Activated T-helper 9 cell treated with anti-CD3 and anti-CD28 coated beads, Interleukin-2, amount 50 U/mL, for 16 hours (primary cell): ENCODE results near the gene GNPNAT1.
"Not testable (repeated sequence)": the region's sequence is repeated elsewhere in the genome, so short reads cannot be mapped to it uniquely, and the experiment has no call there.

Experiments used
- DNase-seq: peaks from one replicate; pipeline ENCODE4 v3.0.0-alpha.2; 2020; ENCODE audit warnings: low read depth

GNPNAT1 gene

DNA sequence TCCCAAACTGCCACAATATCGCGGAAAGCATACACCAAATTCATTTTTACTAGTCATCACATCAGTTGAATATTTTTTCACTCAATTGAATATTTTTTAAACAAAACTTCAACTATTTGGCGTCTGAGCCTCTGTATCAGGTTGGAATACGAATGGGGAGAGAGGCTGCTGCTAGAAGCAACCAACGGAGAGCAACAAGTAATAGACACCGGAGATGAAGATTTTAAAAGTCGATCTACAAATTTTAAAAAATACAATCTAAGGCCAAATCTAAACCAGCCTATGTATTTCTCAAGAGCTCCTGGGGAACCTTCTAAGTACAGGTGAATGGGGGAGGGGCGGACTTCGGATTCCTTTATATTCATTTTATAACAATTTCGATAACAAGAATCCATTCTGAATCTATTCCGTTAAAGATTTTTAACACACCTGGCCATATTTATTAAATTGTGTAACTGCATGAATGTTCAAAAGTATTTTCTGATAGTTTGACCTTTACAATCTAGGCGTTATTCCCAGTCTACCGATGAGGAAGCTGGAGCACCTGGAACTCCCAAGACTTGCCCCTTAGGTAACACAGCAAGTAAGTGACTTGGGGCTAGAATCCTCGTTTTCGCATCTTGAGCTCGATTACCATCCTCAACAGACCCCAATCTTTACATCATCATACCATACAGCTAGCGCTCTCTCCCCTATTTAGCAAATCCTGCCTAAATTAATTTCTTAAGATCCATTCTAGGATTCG, 1.2 kb downstream of the GNPNAT1 start:
- DNase-seq = no peak

DNA sequence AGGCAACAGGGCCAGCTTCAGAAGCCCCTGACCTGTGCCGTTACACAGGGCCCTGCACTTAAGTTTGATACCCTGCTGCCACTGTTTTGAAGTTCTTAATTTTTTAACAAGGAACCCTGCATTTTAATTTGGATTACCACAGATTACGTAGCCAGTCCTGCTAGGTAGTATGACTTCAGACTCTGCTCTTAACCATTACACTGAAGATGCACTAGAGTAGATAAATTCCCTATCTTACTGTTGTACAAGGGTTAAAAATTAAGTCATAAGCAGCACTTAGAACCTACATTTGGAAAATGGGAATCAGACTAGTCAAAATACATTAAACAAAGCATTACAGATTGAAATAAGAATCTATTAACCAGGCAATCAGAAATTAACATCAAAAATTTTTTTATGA, 2.3 kb downstream of the GNPNAT1 start:
- no peak for DNase-seq

DNA sequence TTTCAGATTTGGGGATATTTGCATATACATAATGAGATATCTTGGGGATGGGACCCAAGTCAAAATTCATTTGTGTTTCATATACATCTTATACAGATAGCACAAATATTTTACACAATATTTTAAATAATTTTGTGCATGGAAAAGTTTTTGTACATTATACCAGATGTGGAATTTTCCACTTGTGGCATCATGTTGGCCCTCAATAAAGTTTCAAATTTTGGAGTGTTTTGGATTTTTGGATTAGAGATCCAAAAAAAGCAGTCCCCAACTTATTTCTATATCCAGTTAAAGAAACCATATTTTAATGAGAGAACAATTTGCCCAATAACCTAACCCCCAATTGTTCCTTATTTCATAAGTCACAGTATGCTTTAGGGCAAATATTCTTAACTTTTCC, 4.5 kb downstream of the GNPNAT1 start:
- DNase-seq = no peak

DNA sequence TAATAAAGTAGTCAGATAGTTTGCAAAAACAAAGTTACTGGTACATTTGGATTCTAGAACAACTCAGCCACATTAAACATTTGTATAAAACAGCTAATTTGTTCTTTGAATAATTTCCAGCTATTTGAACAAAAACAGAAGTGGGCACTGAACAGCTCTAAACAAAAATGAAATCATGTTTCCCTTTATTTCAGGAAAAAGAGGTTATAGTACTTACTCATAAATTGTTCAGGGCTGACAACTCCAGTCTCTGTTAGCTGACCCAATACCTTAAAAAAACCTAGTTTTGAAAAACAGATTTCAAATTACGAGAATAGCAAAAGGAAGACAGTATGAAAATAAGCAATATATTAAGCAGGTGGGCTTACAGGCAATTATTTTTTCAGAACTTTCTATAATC, 8.2 kb downstream of the GNPNAT1 start:
- DNase-seq = no peak

DNA sequence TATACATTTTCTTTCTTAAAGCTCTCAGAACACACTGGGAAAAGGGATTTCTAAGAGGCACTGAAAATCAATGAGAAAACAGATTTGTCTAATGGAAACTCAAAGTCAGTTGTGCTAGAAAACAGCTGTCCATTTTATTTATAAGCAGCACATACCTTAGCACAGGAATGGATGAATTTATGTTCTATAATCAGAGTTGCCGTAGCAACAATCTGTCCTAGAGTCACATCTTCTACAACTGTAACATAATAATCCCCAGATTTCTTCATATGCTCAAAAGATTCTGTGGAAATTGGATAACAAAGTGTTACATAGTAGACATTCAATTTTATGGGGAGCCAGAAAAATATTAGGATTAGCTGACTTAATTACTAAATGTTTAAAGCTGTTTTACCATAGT, 9.8 kb downstream of the GNPNAT1 start:
- DNase-seq = no peak

DNA sequence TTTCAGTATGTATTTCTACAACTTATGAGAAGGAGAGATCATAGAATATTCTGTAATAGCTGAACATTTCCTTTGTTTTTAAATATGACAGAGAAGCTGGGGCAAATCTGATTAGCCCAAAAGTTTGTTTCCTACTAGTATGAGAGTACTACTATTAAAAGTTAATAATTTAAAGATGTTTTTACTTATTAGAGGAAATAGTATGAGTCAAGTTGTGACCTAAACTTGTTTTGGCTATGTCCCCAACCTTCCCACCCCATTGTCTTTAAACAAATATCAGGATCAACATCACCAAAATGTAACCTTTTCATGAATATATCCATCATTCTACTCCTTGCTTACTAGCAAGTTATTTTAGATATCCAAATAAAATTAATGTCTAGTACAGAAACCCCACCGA, 10.5 kb downstream of the GNPNAT1 start:
- no peak for DNase-seq

DNA sequence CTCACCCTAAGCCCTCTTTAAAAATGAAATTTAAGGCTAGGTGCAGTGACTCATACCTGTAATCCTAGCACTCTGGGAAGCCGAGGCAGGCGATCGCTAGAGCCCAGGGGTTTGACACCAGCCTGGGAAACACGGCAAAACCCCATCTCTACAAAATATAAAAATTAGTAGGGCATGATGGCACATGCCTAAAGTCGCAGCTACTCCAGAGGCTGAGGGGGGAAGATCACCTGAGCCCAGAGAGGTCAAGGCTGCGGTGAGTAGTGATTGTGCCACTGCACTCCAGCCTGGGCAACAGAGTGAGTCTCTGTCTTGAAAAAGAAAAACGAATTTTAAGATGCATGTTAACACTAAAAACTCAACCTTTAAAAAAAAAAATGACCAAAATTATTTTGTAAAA, 12.7 kb downstream of the GNPNAT1 start:
- no peak for DNase-seq

DNA sequence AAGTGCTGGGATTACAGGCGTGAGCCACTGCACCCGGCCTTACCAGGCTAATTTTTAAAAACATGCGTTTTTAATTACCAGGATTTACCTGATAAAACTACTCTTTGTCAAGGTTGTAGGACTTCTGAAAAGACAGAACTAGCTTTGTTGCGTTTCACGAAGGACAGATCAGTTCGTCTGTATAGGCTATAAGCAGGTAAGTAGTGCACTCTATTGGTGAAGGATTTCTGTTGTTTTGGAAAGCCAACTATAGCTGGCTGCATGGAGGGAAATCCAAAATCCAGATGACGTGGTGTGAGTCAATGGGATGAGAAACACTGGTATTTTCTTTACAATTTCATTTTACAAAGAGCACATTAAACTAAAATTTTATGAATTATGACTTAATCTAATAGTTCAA, 14.6 kb downstream of the GNPNAT1 start:
- no peak for DNase-seq

DNA sequence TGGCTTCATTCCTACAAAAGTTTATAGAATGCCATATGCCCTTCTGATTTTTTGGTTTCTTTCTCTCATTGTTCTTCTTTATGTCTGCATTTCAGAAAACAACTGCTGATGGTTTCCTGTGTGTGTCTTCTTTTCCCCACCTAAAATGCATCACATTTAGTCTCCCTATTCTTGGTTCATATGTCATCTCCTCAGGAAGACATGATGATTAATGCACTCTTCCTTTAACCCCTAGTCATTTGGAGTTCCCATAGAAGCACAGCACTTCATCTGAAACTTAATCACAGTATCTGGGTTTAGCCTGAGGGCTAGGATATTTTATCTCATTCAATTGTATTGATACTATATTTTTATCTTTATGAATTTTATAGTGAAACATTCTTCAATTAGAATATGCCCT, 21.5 kb downstream of the GNPNAT1 start:
- DNase-seq = no peak

DNA sequence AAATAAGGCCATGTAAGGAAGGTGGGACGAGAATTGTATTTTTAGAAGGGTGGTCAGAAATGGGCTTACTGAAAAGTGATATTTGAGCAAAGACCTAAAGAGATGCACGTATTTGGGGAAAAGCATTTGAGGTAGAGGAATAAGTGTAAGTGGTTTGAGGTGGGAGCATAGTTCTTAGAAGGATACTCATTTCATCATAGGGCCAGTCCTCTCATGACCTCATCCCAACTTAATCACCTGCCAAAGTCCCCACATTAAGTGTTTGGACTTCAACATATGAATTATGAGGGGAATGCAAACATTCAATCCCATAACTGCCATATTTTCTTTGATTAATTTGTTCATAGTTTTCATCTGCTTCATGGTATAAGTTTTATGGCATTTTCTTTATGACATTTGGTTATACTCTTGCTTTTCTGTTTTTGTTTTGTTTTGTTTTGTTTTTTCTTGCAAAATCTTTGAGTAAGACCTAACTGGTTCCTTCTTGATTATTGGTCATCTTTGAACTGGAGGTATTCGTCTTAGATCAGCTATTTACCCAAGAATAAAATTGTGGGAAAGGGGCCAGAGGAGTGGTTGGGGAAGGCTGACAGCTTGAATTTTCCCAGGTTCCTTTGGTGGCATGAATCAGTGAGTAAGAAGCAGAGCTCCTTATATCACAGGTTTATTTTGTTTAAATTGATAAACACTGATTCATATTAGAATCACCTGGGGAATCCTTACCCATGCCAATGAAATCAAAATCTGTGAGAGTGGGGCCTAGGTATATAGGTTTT, 24.2 kb downstream of the GNPNAT1 start:
- DNase-seq = no peak

DNA sequence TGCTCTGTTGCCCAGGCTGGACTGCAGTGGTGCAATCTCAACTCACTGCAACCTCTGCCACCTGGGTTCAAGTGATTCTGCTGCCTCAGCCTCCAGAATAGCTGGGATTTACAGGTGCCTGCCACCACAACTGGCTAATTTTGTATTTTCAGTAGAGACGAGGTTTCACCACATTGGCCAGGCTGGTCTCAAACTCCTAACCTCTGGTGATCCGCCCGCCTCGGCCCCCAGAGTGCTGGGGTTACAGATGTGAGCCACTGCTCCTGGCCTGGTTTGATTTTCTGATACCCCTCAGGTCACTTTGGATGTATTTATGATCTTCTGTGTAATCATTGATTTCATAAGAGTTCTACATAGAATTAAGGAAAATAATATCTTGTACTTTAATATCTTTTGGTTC, 28.5 kb downstream of the GNPNAT1 start:
- DNase-seq = not testable (repeated sequence)

DNA sequence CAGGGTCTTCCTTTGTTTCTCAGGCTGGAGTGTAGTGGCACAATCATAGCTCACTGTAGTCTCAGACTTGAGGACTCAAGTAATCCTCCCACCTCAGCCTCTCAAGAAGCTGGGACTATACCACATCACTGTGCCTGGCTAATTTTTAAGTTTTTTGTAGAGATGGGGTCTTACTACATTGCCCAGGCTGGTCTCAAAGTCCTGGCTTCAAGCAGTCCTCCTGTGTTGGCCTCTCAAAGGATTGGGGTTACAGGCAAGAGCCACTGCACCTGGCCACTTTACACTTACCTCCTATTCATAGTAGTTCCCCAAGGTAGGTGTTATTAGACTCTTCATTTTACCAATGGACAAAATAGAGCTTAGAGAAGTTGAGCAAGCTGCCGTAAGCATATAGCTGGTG, 32.3 kb downstream of the GNPNAT1 start:
- DNase-seq = no peak

DNA sequence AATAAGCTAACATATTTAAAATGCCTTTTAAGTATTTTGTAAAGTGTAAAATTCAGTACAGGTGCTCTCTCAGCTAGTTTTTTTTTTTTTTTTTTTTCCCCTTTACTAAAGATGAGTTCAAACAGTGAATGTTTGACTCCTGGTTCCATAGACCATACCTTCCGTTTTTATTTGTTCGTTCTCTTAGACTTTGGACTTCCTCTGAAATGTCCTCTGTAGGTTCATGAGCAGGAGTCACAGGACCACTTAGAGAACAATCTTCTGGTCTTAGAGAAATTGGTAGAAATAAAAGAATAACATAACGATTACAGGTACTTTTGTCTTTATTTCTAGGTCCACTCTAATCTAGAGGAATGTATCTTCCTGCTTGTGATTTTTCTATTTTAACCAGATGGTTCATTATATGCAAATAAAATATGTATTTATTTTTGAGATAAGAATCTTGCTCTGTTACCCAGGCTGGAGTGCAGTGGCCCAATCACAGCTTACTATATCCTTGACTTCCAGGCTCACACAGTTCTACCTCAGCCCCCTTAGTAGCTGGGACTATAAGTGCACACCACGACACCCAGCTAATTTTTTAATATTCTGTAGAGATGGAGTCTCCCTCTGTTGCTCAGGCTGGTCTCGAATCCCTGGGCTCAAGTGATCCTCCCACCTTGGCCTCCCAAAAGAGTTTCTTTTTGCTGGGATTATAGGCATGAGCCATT, 35.6 kb downstream of the GNPNAT1 start:
- DNase-seq = no peak

DNA sequence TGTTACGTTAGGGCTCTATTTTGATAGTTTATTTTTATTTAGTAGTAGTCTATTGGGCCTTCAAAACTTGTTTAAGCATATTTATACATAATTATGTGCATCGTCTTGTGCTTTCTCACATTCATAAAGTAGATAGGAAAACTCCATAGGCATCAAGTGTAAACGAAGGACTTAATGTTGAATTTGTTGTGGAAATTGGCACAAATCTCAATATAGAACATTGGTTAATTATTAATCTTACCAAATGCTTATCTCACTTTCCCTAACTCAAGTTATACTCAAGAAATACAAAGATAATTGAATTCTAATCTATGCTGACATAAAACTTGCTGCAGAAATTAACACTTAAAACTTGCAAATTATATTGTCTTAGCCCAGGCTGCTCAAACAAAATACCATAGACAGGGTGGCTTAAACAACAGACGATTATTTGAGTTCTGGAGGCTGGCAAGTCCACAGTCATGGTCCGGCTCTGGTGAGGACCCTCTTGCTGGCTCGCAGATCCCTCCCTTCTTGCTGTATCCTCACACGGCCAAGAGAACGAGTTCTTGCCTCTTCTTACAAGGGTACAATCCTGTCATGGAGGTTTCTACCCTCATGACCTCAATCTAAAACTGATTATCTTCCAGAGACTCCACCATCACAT, 42.6 kb downstream of the GNPNAT1 start:
- no peak for DNase-seq

DNA sequence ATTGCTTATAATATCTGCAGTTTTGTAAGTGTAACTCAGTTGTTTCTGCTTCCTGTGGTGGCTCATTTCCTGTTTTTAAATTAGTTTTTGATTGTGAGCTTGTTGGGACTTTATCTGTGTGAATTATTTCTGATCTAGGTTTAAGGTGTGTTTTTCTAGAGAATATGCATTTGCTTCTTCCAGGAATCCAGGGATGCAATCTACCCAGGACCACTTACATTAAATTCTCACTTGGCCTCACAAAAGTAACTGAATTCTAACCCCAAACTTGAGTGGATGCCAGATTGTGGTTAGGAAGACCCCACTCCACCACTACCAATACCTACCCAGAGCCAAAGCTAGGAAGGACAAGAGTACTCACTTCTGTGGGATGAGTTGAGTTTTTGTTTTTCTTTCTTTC, 49.5 kb downstream of the GNPNAT1 start:
- no peak for DNase-seq

DNA sequence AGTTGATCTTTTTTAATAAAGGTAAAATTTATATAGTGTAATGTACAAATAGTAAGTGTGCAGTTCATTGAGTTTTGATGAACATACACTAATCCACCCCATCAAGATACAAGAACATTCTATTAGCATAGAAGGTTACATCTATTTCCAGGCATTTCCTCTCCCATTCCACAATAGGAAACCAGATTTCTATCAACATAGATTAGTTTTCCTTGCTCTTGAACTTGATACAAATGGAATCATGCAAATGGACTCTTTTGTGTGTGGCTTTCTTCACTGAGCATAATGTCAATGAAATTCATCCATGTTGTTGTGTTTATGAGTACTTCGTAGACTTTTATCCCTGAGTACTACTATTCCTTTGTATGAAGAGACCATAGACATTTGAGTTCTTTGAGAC, 50.7 kb downstream of the GNPNAT1 start:
- no peak for DNase-seq

DNA sequence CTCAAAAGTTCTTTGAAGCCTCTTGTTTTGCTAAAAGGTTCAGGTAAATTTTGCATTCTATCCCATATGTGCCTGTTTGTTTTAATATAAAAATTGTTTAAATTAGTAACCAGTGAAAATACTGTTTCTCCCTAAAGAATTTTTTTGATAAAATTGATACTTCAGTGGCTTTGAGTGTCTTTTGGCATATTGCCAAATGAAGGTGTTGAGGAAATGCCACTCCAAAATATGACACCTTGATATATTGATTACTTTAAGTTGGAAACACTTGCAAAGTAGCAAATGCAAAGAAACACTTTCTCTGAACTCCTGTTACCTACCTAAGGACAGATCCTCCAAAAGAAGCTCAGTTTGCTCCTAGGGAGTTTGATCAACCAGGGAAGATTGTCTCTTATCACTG, 53.0 kb downstream of the GNPNAT1 start:
- no peak for DNase-seq

DNA sequence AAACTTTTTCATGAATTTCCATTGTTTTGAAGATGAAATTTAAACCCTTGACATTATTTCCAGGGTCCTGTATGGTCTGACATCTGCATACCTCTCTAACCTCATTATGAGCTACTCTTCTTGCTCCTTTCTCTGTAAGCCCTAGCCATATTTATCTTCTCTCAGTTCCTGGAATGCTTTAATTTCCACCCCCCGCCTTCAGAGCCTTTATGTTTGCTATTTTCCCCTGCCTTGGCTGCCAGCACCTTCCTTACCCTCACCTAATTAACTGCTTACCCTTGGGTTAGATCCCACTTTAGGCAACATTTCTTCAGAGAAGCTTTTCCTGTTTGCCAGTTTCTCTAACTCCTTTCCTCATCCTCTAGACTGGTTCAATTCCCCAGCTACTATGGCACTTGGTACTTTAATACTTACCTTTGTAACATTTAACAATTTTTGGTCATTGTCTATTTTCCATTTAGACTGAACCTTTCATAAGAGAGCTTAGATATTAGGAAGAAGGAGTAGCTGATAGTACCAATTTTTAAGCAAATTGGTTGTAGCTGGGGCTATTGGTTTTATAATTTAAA, 55.4 kb downstream of the GNPNAT1 start:
- DNase-seq = no peak

DNA sequence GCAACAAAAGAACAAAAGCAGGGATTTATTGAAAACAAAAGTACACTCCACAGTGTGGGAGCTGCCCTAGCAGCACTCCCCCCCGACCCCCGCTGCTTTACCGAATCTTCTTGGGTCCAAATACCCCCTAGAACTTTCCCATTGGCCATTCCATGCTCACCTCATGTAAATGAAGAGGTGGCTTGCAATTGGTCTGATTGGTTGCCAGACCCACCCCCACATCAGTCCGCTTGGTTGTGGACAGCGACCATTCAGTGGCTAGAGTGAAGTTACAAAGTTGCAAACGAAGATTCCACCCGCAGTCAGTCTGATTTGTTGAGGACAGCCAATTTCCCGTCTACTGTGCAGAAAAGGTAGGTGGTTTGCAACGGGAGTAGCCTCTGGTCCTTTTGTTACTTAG, 57.6 kb downstream of the GNPNAT1 start:
- DNase-seq = no peak

DNA sequence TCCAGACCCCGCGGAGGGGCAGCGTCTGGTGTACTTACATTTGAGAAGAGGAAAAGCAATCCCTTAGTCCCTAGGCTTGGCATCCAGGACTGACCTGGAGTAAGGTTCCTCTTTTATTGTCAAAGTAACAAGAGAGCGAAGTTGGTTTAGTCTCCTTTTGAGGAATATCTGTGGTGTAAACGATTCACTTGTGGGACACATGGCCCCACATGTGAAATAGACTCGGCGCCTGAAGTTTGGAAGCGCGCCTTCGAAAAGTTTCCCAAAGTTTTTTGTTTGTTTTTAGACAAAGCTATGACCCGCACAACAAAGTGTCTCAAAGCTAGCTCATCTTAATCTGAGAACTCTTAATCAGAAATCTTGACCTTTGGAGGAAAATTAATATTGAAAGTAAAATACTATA, 60.7 kb downstream of the GNPNAT1 start:
- no peak for DNase-seq

DNA sequence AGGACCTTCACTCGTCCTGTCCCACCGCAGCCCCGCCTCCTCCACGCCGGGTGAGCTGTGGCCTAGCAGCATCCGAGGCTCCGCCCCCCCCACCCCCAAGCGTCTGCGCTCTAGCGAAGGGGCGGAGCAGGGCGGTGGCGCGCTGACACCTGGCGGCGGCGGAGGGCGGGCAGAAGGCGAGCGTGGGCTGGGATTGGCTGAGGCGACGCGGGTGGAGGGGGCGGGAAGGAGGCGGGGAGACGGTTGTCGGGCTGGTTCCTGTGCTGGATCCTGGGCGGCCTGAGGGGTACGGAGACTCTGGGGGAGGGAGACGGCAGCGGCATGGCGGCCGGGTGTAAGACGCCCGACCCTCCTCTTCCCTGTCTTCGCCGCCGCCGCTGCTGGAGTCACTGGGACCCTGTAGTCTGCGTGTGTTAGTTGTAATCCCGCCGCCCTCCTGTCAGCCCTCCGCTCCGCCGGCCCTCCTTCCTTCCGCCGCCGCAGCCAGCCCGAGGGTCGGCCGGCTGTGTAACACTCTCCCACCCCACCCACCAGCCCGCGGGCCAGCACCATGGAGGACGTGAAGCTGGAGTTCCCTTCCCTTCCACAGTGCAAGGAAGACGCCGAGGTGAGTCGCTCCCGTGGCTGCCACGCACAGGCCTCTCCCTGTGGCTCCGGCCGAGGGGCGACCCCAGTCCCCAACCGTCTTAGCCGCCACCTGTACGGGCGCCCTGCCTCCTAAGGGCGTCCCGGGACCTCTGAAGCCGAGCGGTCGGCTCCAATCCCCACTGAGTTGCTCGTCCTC, 61.3 kb downstream of the GNPNAT1 start, which contains the start of gene STYX:
Gene STYX (plus strand): TSS at position 242 of the 784 bp plus-strand sequence. CDS start 309 bp downstream, at position 551.
- peak; percentile 97 for DNase-seq
